ENCODE data around the gene GPR183.

The GPR183 gene

GRCh38 chr13:99276706-99277105, 30.5 kb downstream of the GPR183 start:
- ChIA-PET CTCF (no interaction called here), POLR2A (no interaction called here)
- TF ChIP-seq SUZ12 (IDR thresholded peaks at IDR 0.05) (no peak), NFRKB (IDR thresholded peaks at IDR 0.05) (no peak), CTBP1 (IDR thresholded peaks at IDR 0.05; ENCODE audit: borderline replicate concordance) (no peak), ELF4 (IDR thresholded peaks at IDR 0.05) (no peak), FOXK2 (IDR thresholded peaks at IDR 0.05) (no peak), ZNF384 (IDR thresholded peaks at IDR 0.05) (no peak), BHLHE40 (IDR thresholded peaks at IDR 0.05; ENCODE audit: borderline replicate concordance) (no peak), PKNOX1 (IDR thresholded peaks at IDR 0.05) (no peak), SP1 (IDR thresholded peaks at IDR 0.05) (no peak), ARNT (IDR thresholded peaks at IDR 0.05) (no peak)
- DNase-seq (ENCODE audit: extremely low spot score): no peak

GRCh38 chr13:99275093-99275469, 32.1 kb downstream of the GPR183 start:
- no peak for DNase-seq (ENCODE audit: extremely low spot score)
- CTCF ChIA-PET: no interaction called here
- POLR2A ChIA-PET: no interaction called here
- TF ChIP-seq PKNOX1 (IDR thresholded peaks at IDR 0.05) (no peak), SUZ12 (IDR thresholded peaks at IDR 0.05) (no peak), FOXK2 (IDR thresholded peaks at IDR 0.05) (no peak), CTBP1 (IDR thresholded peaks at IDR 0.05; ENCODE audit: borderline replicate concordance) (no peak), ARNT (IDR thresholded peaks at IDR 0.05) (no peak), SP1 (IDR thresholded peaks at IDR 0.05) (no peak), ELF4 (IDR thresholded peaks at IDR 0.05) (no peak), BHLHE40 (IDR thresholded peaks at IDR 0.05; ENCODE audit: borderline replicate concordance) (no peak), FOXA1 (IDR thresholded peaks at IDR 0.05) (no peak), NFRKB (IDR thresholded peaks at IDR 0.05) (no peak), ZNF384 (IDR thresholded peaks at IDR 0.05) (no peak)

- CTCF ChIA-PET: no interaction called here
- TF ChIP-seq ELF4 (IDR thresholded peaks at IDR 0.05) (no peak), SUZ12 (IDR thresholded peaks at IDR 0.05) (no peak), FOXA1 (IDR thresholded peaks at IDR 0.05) (no peak), NFRKB (IDR thresholded peaks at IDR 0.05) (no peak), FOXK2 (IDR thresholded peaks at IDR 0.05) (no peak), SP1 (IDR thresholded peaks at IDR 0.05) (no peak), ZNF384 (IDR thresholded peaks at IDR 0.05) (no peak)
- DNase-seq (ENCODE audit: extremely low spot score): no peak
- POLR2A ChIA-PET: no interaction called here
These were observed 34.1 kb downstream of the GPR183 start for GRCh38 chr13:99273128-99273527.

GRCh38 chr13:99272481-99272880, 34.7 kb downstream of the GPR183 start:
- POLR2A ChIA-PET: no interaction called here
- CTCF ChIA-PET: no interaction called here
- TF ChIP-seq PKNOX1 (IDR thresholded peaks at IDR 0.05) (no peak), ELF4 (IDR thresholded peaks at IDR 0.05) (no peak), HDGF (IDR thresholded peaks at IDR 0.05; ENCODE audit: borderline replicate concordance) (no peak), TARDBP (IDR thresholded peaks at IDR 0.05) (no peak), SP1 (IDR thresholded peaks at IDR 0.05) (no peak), FOXM1 (IDR thresholded peaks at IDR 0.05; ENCODE audit: borderline replicate concordance) (no peak), BHLHE40 (IDR thresholded peaks at IDR 0.05; ENCODE audit: borderline replicate concordance) (no peak), CTBP1 (IDR thresholded peaks at IDR 0.05; ENCODE audit: borderline replicate concordance) (no peak), ZNF384 (IDR thresholded peaks at IDR 0.05) (no peak), NFRKB (IDR thresholded peaks at IDR 0.05) (no peak), SUZ12 (IDR thresholded peaks at IDR 0.05) (no peak), FOXA1 (IDR thresholded peaks at IDR 0.05) (no peak)
- DNase-seq (ENCODE audit: extremely low spot score): no peak

GRCh38 chr13:99271249-99271648, 36.0 kb downstream of the GPR183 start:
- POLR2A ChIA-PET: no interaction called here
- DNase-seq (ENCODE audit: extremely low spot score): no peak
- TF ChIP-seq ARNT (IDR thresholded peaks at IDR 0.05): no peak
- TF ChIP-seq ELF4 (IDR thresholded peaks at IDR 0.05): no peak
- no peak for TF ChIP-seq BHLHE40 (IDR thresholded peaks at IDR 0.05; ENCODE audit: borderline replicate concordance)
- no peak for TF ChIP-seq FOXM1 (IDR thresholded peaks at IDR 0.05; ENCODE audit: borderline replicate concordance)
- no peak for TF ChIP-seq TARDBP (IDR thresholded peaks at IDR 0.05)
- TF ChIP-seq CTBP1 (IDR thresholded peaks at IDR 0.05; ENCODE audit: borderline replicate concordance): no peak
- no peak for TF ChIP-seq SP1 (IDR thresholded peaks at IDR 0.05)
- no peak for TF ChIP-seq PKNOX1 (IDR thresholded peaks at IDR 0.05)
- no peak for TF ChIP-seq FOXA1 (IDR thresholded peaks at IDR 0.05)
- no peak for TF ChIP-seq LEF1 (IDR thresholded peaks at IDR 0.05; ENCODE audit: borderline replicate concordance)
- no peak for TF ChIP-seq L3MBTL2 (conservative IDR thresholded peaks at IDR 0.05)
- no peak for TF ChIP-seq SUZ12 (IDR thresholded peaks at IDR 0.05)
- TF ChIP-seq FOXK2 (IDR thresholded peaks at IDR 0.05): no peak
- CTCF ChIA-PET: interaction anchor here (2.9 to 3.4 kb wide), 2 partner anchors 95 to 165 kb away, joined by 15 to 17 read pairs; no protein-coding TSS in a partner anchor

GRCh38 chr13:99270518-99270917, 36.7 kb downstream of the GPR183 start:
- ChIA-PET CTCF (interaction anchor here (1.3 to 3.4 kb wide), 3 partner anchors 10 to 166 kb away, joined by 3 to 17 read pairs (median 15); no protein-coding TSS in a partner anchor), POLR2A (no interaction called here)
- no peak for DNase-seq (ENCODE audit: extremely low spot score)
- TF ChIP-seq ZNF384 (IDR thresholded peaks at IDR 0.05): no peak
- no peak for TF ChIP-seq FOXK2 (IDR thresholded peaks at IDR 0.05)
- no peak for TF ChIP-seq HDGF (IDR thresholded peaks at IDR 0.05; ENCODE audit: borderline replicate concordance)
- TF ChIP-seq ELF4 (IDR thresholded peaks at IDR 0.05): no peak
- TF ChIP-seq PKNOX1 (IDR thresholded peaks at IDR 0.05): no peak
- no peak for TF ChIP-seq TARDBP (IDR thresholded peaks at IDR 0.05)
- no peak for TF ChIP-seq SP1 (IDR thresholded peaks at IDR 0.05)

All from HEK293T (cell line).